GM12878 (cell line): Measurements from ENCODE around the gene LCE3E. TPM values are rescaled to one million over a fixed set of nuclear protein-coding genes. Genes with fewer than 3 reads are reported as not detected.

Source experiments
- ATAC-seq: fragments of 200-7000 bp; cut with Tn5 transposase; 3 replicates; pipeline ENCODE4 v1.9.1; 2020; ENCODE audit warnings: mild to moderate bottlenecking, moderate library complexity
- BruUV-seq: library from RNA; stranded (reverse); fragments of 400-500 nt; replicated peaks from 2 replicates; lab custom pipeline; 2021; lab: Mats Ljungman, UMichigan
- CTCF ChIA-PET: fragments of 300-600 bp; sonication (Branson Sonifier 250); formaldehyde crosslinking; extraction: SDS; loops from one replicate; lab custom pipeline; 2021; ENCODE audit warnings: inconsistent platforms; lab: Yijun Ruan, JAX
- POLR2A ChIA-PET: fragments of 350-600 bp; formaldehyde crosslinking; extraction: SDS; loops from one replicate; lab custom pipeline; 2021; ENCODE audit warnings: inconsistent platforms; lab: Charles Lee
- RAD21 ChIA-PET: fragments of 300-600 bp; sonication (Branson Sonifier 250); formaldehyde crosslinking; loops from one replicate; lab custom pipeline; 2023; ENCODE audit warnings: antibody characterized with exemption; ENCODE audit not compliant: unreplicated experiment; lab: Charles Lee
- SMC1A ChIA-PET: fragments of 300-600 bp; sonication (Branson Sonifier 250); formaldehyde crosslinking; loops from one replicate; lab custom pipeline; 2023; ENCODE audit not compliant: unreplicated experiment, uncharacterized antibody; lab: Charles Lee
- DNase-seq: peaks from one replicate; pipeline ENCODE4 v3.0.0-alpha.2; 2011; ENCODE audit warnings: low read depth, low spot score
- FAIRE-seq: peaks from 3 replicates; lab custom pipeline; 2011; peaks lifted over from hg19 to GRCh38; lab: Jason Lieb, UNC
- H2AFZ ChIP-seq: 2 replicates; pipeline ENCODE4 v1.6.0; 2011; ENCODE audit warnings: low read depth, low read length, control low read depth; ENCODE audit not compliant: control insufficient read depth
- H3K27ac ChIP-seq: 2 replicates; pipeline ENCODE4 v1.5.1; 2011; ENCODE audit warnings: control low read depth; ENCODE audit not compliant: control insufficient read depth, insufficient read depth
- H3K27me3 ChIP-seq, 2 experiments: replicated peaks in 1 of 2; 2 replicates each; pipeline versions ENCODE4 v1.6.0 to v1.6.1; 2011; ENCODE audit warnings: low read length in 1 of 2; ENCODE audit not compliant: control insufficient read depth in 2 of 2, insufficient read depth in 2 of 2
- H3K36me3 ChIP-seq, 2 experiments: 2 replicates each; pipeline ENCODE4 v1.5.1; 2011; ENCODE audit warnings: low read length in 1 of 2; ENCODE audit not compliant: control insufficient read depth in 2 of 2, insufficient read depth in 2 of 2
- H3K4me1 ChIP-seq: 2 replicates; pipeline ENCODE4 v1.6.1; 2011; ENCODE audit warnings: mild to moderate bottlenecking, low read length, moderate library complexity, mixed read lengths; ENCODE audit not compliant: control insufficient read depth, insufficient read depth
- H3K4me2 ChIP-seq: 2 replicates; pipeline ENCODE4 v1.6.0; 2011; ENCODE audit warnings: control low read depth; ENCODE audit not compliant: control insufficient read depth, insufficient read depth
- H3K4me3 ChIP-seq: fragments of 200-600 bp; sonication (generic); 2 replicates; pipeline ENCODE4 v1.5.1; 2016
- H3K79me2 ChIP-seq: 2 replicates; pipeline ENCODE4 v1.6.0; 2011; ENCODE audit warnings: low read length; ENCODE audit not compliant: control insufficient read depth, insufficient read depth
- H3K9ac ChIP-seq: 2 replicates; pipeline ENCODE4 v1.8.0; 2011; ENCODE audit warnings: low read length, control low read depth, mixed read lengths; ENCODE audit not compliant: control insufficient read depth, insufficient read depth
- H3K9me3 ChIP-seq: replicated peaks from 3 replicates; pipeline ENCODE4 v1.5.1; 2011; ENCODE audit warnings: mild to moderate bottlenecking, low read length; ENCODE audit not compliant: control insufficient read depth, insufficient read depth
- H4K20me1 ChIP-seq: 2 replicates; pipeline ENCODE4 v1.6.0; 2011; ENCODE audit not compliant: control insufficient read depth, insufficient read depth
- BCL11A ChIP-seq: IDR thresholded peaks from 2 replicates; pipeline ENCODE4 v1.6.1; 2011; ENCODE audit warnings: low read depth, low read length
- CBX3 ChIP-seq: fragments of 200-600 bp; sonication (generic); IDR thresholded peaks from 2 replicates; pipeline ENCODE4 v1.6.1; 2016; ENCODE audit warnings: low read depth, borderline replicate concordance
- CEBPB ChIP-seq, 2 experiments: fragments of 150-350 bp in 1 of 2; IDR thresholded peaks; 2 replicates each; pipeline ENCODE4 v1.6.1; 2012 to 2014; ENCODE audit warnings: low read depth in 2 of 2, low read length in 2 of 2, borderline replicate concordance in 1 of 2, inconsistent platforms in 1 of 2
- EP300 ChIP-seq, 2 experiments: fragments of 150-350 bp in 1 of 2; IDR thresholded peaks; 2 replicates each; pipeline ENCODE4 v1.6.1; 2011 to 2012; ENCODE audit warnings: low read depth in 2 of 2, low read length in 2 of 2, borderline replicate concordance in 1 of 2, improper control_type of control experiment in 1 of 2, inconsistent platforms in 1 of 2; ENCODE audit not compliant: control insufficient read depth in 1 of 2
- FOXM1 ChIP-seq: IDR thresholded peaks from 2 replicates; pipeline ENCODE4 v1.6.1; 2012; ENCODE audit warnings: low read depth, mild to moderate bottlenecking, inconsistent platforms, low read length, moderate library complexity
- GABPA ChIP-seq: IDR thresholded peaks from 2 replicates; pipeline ENCODE4 v1.6.1; 2014; ENCODE audit warnings: antibody characterized with exemption, low read depth, mild to moderate bottlenecking, inconsistent platforms
- JUNB ChIP-seq: IDR thresholded peaks from 2 replicates; pipeline ENCODE4 v1.6.1; 2016; ENCODE audit warnings: antibody characterized with exemption, mild to moderate bottlenecking
- MEF2B ChIP-seq: fragments of 450-650 bp; IDR thresholded peaks from 2 replicates; pipeline ENCODE4 v1.6.1; 2018; ENCODE audit warnings: mild to moderate bottlenecking, moderate library complexity; ENCODE audit not compliant: partially characterized antibody, poor library complexity, severe bottlenecking
- NFYA ChIP-seq: IDR thresholded peaks from 2 replicates; pipeline ENCODE4 v1.6.1; 2011; ENCODE audit warnings: low read depth, mild to moderate bottlenecking, low read length, improper control_type of control experiment, borderline replicate concordance
- NFYB ChIP-seq: IDR thresholded peaks from 2 replicates; pipeline ENCODE4 v1.6.1; 2011; ENCODE audit warnings: low read depth, mild to moderate bottlenecking, low read length, improper control_type of control experiment, moderate library complexity; ENCODE audit not compliant: insufficient read depth
- SP1 ChIP-seq: IDR thresholded peaks from one replicate; pipeline ENCODE4 v1.6.1; 2011; ENCODE audit warnings: low read depth, low read length
- ZSCAN29 ChIP-seq: fragments of 450-650 bp; IDR thresholded peaks from 2 replicates; pipeline ENCODE4 v1.6.1; 2017; ENCODE audit warnings: mild to moderate bottlenecking, moderate library complexity
- WGBS: methylation state at CpG from one replicate; pipeline ENCODE4 v1.1.6; 2016; ENCODE audit warnings: low lambda C conversion rate; ENCODE audit not compliant: insufficient replicate concordance, insufficient coverage; ENCODE audit errors: missing lambda C conversion rate; 5-methylcytosine and 5-hydroxymethylcytosine counted together
- in situ Hi-C: fragments of 300-500 bp; cut with MboI; formaldehyde crosslinking; loops from 9 replicates; pipeline ENCODE4 v1.14.3; 2018; ENCODE audit warnings: mixed read lengths
- intact Hi-C: fragments of 100-400 bp; cut with micrococcal nuclease; formaldehyde crosslinking; loops from one replicate; pipeline ENCODE4 v1.14.2; 2022; ENCODE audit not compliant: unreplicated experiment
- polyA plus RNA-seq, 11 experiments: library from polyadenylated mRNA; depleted of rRNA in 4 of 11; unstranded in 6 of 11; stranded (reverse) in 5 of 11; fragments of >200 nt; fragmentation: Nextera tagmentation in 4 of 11; fragmentation: Illumina TruSeq in 1 of 11; extraction: Ambion mirVana in 4 of 11; extraction: Trizol in 1 of 11; gene quantifications; 1 replicate in 1 of 11; 2 replicates in 10 of 11; pipeline versions ENCODE4 v1.2.1 to v1.2.3, GENCODE V29; 2011 to 2016; ENCODE audit warnings: inconsistent platforms in 2 of 11, missing spikeins in 2 of 11, low read depth in 1 of 11
- total RNA-seq, 4 experiments: library from RNA; depleted of rRNA in 3 of 4; stranded (reverse); fragments of >200 nt in 3 of 4; fragmentation: Illumina TruSeq in 1 of 4; extraction: Trizol in 1 of 4; gene quantifications; 2 replicates each; pipeline versions ENCODE4 v1.2.1 to v1.2.3, GENCODE V29; 2013 to 2021
- TF ChIP-seq, protein P1 (sequence below): IDR thresholded peaks from 2 replicates; pipeline ENCODE4 v1.6.1; 2011; ENCODE audit warnings: borderline replicate concordance, low read depth, mild to moderate bottlenecking, moderate library complexity, low read length; ENCODE audit not compliant: insufficient read depth, poor library complexity, severe bottlenecking
- TF ChIP-seq, protein P2 (sequence below): IDR thresholded peaks from 2 replicates; pipeline ENCODE4 v1.6.1; 2012; ENCODE audit warnings: low read depth, low read length, improper control_type of control experiment
- TF ChIP-seq, protein P3 (sequence below): fragments of 450-650 bp; IDR thresholded peaks from 2 replicates; pipeline ENCODE4 v1.6.1; 2017; ENCODE audit warnings: mild to moderate bottlenecking, moderate library complexity
- TF ChIP-seq, protein P4 (sequence below): fragments of 450-650 bp; IDR thresholded peaks from 2 replicates; pipeline ENCODE4 v1.6.1; 2016; ENCODE audit warnings: mild to moderate bottlenecking

LCE3E gene
- total and polyA plus RNA-seq, 10 of the 15 experiments (the other 5 are each of a cell fraction or from before 2014, with no cell fraction given) = not detected

DNA sequence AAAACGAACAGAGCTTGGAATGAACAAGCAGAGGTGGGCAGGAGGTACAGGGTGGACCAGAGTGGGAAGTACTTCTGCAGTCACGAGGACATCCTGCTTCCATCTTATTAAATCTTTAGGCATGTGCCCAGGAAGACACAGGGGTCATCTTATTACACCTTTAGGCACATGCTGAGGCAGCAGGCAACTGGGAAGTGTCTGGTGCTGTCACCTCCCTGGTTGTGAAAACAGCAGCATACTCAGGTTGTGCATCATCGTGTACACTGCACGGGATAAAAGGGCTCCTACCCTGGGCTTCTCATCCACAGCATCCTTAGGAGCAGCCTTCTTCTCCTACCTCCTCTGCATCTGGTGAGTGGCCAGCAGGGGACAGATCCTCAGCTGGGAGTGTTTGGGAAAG lies 33.4 kb upstream of the LCE3E start, which contains the start of gene LCE3C:
TSS of gene LCE3C (plus strand) at position 301 of the 400 bp plus-strand sequence. CDS start 498 bp downstream, outside the sequence.
- H3K27me3 ChIP-seq = no peaks in the 10 kb centered on the region
- no peaks in the 10 kb centered on the region for H3K36me3 ChIP-seq
- DNase-seq (no peak), ATAC-seq (no peak)
- ChIA-PET CTCF (no interaction called here), RAD21 (no interaction called here)
- H3K9me3 ChIP-seq = no peaks in the 10 kb centered on the region
- no peak within 1 kb of the TSS for H3K4me3 ChIP-seq
- WGBS = 21% methylated on average over 4 of the region's 4 CpGs
- H3K79me2 ChIP-seq = no peaks in the 10 kb centered on the region
- intact Hi-C loops = no loop called here
- TF ChIP-seq, protein P1, sequence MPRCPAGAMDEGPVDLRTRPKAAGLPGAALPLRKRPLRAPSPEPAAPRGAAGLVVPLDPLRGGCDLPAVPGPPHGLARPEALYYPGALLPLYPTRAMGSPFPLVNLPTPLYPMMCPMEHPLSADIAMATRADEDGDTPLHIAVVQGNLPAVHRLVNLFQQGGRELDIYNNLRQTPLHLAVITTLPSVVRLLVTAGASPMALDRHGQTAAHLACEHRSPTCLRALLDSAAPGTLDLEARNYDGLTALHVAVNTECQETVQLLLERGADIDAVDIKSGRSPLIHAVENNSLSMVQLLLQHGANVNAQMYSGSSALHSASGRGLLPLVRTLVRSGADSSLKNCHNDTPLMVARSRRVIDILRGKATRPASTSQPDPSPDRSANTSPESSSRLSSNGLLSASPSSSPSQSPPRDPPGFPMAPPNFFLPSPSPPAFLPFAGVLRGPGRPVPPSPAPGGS = no peak
- TF ChIP-seq BCL11A (no peak), SP1 (no peak), FOXM1 (no peak), CBX3 (no peak), ZSCAN29 (no peak), CEBPB (IDR thresholded peaks at IDR 0.05; ENCODE audit: borderline replicate concordance in 1 of 2, low read depth in 2 of 2, low read length in 2 of 2) (no peak), MEF2B (no peak), GABPA (no peak), NFYA (no peak), EP300 (IDR thresholded peaks at IDR 0.05; ENCODE audit: borderline replicate concordance in 1 of 2, control insufficient read depth in 1 of 2, low read depth in 2 of 2, low read length in 2 of 2) (no peak), NFYB (no peak), JUNB (no peak)
- TF ChIP-seq, protein P2, sequence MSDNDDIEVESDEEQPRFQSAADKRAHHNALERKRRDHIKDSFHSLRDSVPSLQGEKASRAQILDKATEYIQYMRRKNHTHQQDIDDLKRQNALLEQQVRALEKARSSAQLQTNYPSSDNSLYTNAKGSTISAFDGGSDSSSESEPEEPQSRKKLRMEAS = no peak
- TF ChIP-seq, protein P3, sequence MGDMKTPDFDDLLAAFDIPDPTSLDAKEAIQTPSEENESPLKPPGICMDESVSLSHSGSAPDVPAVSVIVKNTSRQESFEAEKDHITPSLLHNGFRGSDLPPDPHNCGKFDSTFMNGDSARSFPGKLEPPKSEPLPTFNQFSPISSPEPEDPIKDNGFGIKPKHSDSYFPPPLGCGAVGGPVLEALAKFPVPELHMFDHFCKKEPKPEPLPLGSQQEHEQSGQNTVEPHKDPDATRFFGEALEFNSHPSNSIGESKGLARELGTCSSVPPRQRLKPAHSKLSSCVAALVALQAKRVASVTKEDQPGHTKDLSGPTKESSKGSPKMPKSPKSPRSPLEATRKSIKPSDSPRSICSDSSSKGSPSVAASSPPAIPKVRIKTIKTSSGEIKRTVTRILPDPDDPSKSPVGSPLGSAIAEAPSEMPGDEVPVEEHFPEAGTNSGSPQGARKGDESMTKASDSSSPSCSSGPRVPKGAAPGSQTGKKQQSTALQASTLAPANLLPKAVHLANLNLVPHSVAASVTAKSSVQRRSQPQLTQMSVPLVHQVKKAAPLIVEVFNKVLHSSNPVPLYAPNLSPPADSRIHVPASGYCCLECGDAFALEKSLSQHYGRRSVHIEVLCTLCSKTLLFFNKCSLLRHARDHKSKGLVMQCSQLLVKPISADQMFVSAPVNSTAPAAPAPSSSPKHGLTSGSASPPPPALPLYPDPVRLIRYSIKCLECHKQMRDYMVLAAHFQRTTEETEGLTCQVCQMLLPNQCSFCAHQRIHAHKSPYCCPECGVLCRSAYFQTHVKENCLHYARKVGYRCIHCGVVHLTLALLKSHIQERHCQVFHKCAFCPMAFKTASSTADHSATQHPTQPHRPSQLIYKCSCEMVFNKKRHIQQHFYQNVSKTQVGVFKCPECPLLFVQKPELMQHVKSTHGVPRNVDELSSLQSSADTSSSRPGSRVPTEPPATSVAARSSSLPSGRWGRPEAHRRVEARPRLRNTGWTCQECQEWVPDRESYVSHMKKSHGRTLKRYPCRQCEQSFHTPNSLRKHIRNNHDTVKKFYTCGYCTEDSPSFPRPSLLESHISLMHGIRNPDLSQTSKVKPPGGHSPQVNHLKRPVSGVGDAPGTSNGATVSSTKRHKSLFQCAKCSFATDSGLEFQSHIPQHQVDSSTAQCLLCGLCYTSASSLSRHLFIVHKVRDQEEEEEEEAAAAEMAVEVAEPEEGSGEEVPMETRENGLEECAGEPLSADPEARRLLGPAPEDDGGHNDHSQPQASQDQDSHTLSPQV = no peak
- TF ChIP-seq, protein P4, sequence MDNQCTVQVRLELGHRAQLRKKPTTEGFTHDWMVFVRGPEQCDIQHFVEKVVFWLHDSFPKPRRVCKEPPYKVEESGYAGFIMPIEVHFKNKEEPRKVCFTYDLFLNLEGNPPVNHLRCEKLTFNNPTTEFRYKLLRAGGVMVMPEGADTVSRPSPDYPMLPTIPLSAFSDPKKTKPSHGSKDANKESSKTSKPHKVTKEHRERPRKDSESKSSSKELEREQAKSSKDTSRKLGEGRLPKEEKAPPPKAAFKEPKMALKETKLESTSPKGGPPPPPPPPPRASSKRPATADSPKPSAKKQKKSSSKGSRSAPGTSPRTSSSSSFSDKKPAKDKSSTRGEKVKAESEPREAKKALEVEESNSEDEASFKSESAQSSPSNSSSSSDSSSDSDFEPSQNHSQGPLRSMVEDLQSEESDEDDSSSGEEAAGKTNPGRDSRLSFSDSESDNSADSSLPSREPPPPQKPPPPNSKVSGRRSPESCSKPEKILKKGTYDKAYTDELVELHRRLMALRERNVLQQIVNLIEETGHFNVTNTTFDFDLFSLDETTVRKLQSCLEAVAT = no peak
- TF ChIP-seq, all 136 proteins: peak for 0
- Histone ChIP-seq H3K4me2 (no peak within 1 kb of the TSS), H4K20me1 (no peaks in the 10 kb centered on the region), H2AFZ (no peak within 1 kb of the TSS), H3K9ac (no peak within 1 kb of the TSS), H3K4me1 (no peaks in the 10 kb centered on the region), H3K27ac (no peak within 1 kb of the TSS)
- no peak for FAIRE-seq
- POLR2A ChIA-PET = no interaction called here
- SMC1A ChIA-PET = no interaction called here
- in situ Hi-C loops = no loop called here
- BruUV-seq = no TSS peak
